Activated T-helper 1 cell treated with Interleukin-2 at 50 U/mL for 16 hours (primary cell): Measurements from ENCODE around the gene NOP9.
A peak's percentile ranks its signal among the peaks of the same experiment; 100 is the strongest.
"Not testable (repeated sequence)": the region's sequence is repeated elsewhere in the genome, so short reads cannot be mapped to it uniquely, and the experiment has no call there.

ENCODE experiments used
- DNase-seq: peaks from one replicate; pipeline ENCODE4 v3.0.0-alpha.2; 2020; ENCODE audit warnings: low read depth

Gene NOP9

GRCh38 chr14:24325963-24326362 lies 26.3 kb downstream of the NOP9 start:
- DNase-seq, result no peak

DNA sequence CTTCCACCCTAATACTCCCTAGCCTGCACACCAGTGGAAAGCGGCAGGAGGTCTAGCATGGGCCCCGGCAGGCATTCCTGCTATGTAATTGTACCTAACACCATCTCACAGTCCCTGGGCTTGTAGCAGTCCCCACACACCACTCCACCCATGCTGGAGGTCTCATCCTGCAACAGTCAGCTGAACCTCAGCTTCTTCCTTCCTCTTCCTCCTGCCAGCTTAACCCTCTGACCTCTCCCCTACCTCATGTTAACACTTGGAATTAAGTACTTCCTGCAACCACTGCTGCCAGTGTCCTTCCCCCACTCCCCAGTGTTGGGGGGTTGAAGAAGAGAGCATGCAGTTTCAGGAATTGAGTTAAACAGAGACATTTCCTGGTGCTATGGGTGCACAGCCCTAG lies 27.7 kb downstream of the NOP9 start:
- no peak for DNase-seq

DNA sequence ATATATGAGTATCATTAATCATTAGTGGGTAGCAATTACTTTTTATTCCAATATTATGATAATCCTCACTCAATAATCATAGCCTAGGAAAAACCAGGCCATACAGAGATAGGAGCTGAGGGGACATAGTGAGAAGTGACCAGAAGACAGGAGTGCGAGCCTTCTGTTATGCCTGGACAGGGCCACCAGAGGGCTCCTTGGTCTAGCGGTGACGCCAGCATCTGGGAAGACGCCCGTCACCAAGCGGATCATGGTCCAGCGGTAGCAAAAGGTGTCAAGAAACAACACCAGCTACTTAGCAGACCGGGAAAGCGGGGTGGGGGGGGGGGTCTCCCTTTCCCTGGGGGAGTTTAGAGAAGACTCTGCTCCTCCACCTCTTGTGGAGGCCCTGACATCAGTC lies 28.3 kb downstream of the NOP9 start:
- DNase-seq, result not testable (repeated sequence)

DNA sequence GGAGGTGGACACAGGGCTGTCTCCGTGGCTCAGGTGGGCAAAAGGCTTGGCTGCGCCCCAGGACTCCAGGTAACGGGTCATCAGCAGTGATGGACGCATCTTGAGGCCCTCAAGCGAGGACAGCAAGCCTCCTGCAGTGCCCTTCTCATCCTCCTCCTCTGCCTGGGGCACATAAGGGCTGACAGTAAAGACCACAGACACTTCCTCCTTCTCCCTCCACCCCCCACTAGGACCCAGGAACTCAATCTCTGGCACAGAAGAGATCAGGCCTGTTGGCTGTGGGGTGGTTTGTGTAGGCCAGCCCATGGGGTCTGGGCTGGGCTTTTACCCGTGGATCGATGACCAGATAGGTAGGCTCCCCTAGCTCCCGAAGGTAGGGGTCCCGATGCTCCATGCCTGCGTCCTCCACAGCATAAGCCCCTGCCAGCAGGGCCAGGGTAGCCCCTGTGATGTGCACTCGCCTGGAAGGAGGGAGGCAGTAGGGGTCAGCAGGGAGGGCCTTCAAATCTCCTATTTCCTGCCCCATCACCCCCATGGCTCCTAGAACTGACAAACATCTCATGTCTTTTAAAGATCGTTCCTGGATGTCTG lies 29.5 kb downstream of the NOP9 start:
- DNase-seq, result no peak

GRCh38 chr14:24329736-24330135 lies 30.1 kb downstream of the NOP9 start:
- DNase-seq, result peak; percentile 28

GRCh38 chr14:24330973-24331674 lies 31.5 kb downstream of the NOP9 start:
- DNase-seq, result no peak

GRCh38 chr14:24331731-24332267 lies 32.1 kb downstream of the NOP9 start:
- DNase-seq, result no peak

DNA sequence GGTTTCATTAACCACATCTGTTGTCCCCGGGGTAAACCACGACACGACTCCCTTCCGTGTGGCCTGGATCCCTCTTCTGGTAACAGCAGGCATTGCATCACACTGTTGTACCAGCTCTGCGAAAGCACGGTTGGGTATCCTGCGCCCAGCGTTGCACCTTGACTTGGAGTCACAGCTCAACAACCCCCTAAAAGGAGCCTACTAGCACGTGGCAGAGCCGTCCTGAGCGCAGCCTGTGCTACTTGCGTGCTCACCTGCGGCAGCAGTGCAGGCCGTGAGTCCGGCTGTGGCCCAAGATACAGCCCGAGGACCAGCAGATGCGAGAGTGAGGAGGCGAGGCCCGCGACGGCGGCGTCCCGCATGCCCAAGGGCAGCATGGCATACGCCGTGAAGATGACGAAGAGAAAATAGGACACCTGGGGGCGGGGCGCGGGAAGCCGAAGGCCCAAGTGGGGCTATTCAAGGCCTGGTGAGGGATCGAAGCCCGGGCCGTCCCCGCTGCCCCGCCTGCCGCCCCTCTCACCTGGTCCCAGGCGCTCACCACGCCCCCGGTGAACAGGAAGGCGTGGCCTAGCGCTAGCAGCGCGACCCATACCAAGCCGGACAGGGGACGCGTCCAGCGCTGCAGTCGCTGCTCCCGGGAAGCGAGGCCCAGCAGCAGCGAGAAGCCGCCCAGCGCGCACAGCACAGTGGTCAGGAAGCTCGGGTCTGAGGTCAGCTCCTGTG lies 32.8 kb downstream of the NOP9 start:
- DNase-seq, result peak; percentile 72

DNA sequence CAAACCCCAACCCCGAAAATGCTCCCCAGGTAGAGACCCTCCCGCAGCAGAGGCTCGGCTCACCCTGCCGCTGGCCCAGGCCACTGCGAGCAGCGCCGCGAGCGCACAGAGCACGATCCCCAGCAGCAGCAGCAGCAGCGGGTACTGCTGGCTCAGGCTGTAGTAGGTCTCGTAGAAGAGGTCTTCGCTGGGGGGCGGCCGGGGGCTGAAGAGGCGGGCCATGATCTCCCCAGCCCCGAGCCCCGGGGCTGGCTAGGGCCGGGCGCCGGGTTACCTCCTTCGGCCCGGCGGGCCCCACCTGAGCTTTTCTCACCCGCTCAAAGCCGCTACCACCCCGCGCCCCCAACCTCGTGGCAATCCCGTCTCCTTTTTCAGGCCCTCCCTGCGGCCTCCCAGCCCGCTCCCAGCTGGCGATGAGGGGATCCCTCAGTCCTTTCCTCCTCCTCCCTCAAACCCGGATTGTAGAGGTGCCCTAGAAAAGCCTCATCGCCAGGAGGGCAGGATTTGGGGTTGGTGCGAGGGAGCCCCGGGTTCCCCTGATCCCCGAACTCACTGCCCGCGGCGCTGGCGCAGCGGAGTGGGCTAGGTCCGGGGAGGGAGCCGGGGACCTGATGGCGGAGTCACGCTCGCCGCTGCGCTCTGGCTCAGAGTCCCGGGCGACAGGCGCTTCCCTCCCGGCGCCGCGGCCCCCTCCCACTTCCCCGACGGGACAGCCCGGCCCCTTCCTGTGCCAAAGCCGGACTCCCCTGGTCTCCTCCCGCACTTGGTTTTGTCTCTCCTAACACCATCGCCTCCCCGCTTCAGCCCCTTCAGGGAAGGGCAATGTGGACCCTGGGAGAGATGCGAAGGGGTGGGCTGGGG lies 35.0 kb downstream of the NOP9 start, which contains the start of gene ADCY4:
TSS of gene ADCY4 (minus strand) at position 641 of the 861 bp plus-strand sequence. CDS start at position 222, 419 bp downstream.
- no peak for DNase-seq

DNA sequence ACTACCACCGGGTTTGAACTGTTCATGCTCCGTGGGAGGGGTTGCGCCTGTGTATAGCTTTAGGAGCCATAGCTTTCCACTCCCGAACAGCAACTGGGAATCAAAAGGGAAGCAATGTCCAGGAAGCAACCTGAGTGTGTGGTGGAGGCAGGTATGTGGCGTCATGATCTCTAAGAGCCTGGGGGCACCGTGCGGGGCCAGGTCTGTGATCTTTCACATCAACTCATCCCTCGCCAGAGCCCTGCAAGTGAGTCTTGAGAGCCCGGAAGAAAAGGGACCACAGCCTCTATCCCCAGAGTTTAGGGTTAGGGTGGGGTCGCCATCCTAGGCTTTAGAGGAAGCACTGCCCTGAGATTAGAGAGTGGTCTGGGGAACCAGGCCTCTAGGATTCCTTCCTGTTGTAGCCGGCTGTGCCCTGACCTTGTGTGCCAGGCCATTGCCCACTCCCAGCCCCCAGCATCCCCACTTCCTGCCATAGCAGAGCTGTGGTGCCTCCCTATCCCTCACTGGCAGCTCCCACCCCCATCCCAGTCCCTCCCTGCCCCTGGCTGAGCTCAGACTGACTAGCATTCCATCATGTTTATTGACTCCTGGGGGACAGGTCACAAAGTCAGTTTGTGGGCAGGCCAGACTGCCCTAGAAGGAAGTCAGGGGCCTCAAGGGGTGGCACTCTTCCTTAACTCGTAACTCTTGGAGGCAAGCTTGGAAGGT lies 36.0 kb downstream of the NOP9 start:
- DNase-seq, result no peak

- no peak for DNase-seq
Observed at GRCh38 chr14:24337144-24337823, 37.6 kb downstream of the NOP9 start.

- DNase-seq, result no peak
Observed at GRCh38 chr14:24337824-24338175, 38.1 kb downstream of the NOP9 start.

DNA sequence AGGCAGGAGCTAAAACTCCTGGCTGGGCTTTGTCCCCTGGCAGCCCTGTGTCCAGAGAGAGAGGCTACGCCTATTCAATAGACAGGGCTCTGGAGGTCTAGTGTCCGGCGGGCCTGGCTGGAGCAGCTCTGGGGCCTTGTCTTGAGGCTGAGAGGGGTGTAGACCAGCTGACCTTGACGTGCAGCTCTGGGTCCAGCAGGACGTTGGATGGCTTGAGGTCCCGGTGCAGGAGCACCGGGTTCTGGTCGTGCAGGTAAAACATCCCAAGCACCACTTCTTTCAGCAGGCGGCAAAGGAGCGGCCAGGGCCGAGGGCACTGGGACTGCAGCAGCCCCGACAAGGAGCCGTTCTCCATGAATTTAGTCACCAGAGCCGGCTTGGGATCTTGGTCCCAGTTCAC lies 39.2 kb downstream of the NOP9 start:
- DNase-seq, result no peak

- DNase-seq, result peak; percentile 51
Observed at GRCh38 chr14:24339284-24340151, 39.9 kb downstream of the NOP9 start, which contains the start of gene RIPK3. RIPK3 (minus strand) TSS chr14:24339991; CDS start chr14:24339826, 165 bp downstream.

DNA sequence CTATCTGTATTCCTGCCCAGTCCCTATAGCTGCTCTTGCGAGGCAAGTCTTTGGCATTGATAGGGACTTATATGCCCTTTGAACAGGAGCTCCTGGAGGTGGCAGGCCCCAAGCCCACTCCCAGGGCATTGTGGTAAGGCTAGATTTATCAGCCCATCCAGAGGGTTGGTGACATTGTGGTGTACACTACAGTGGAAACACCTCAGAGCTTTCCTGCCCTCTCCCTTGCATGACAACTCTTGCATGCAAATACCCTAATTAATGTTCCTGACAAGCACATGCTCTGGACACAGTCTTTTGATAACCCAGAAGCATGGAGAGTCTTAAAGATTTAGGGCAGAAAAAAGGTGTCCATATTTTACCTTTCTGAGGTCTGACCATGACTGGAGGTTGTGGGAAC lies 41.0 kb downstream of the NOP9 start:
- DNase-seq, result no peak

- no peak for DNase-seq
Observed at GRCh38 chr14:24342889-24343288, 43.2 kb downstream of the NOP9 start.

GRCh38 chr14:24343795-24344660 lies 44.4 kb downstream of the NOP9 start:
- DNase-seq, result no peak

DNA sequence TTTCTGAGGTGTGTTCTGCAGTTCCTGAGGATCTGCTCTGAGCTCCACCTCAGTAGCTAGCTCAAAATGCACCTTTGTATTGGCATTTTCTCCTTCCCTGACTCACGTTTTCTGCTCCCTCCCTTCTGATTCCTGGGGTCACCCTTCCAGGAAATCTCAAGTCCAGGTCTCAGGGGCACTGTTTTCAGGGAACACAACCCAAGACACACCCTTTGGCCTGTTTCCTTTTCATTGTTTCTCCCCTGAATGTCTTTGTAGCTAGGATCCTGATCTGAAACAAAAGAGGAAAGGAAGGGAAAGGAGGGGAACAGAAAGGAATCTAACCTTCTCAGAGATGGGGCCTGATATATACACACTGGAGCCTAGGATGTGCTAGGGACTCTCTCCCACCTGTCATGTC lies 47.5 kb downstream of the NOP9 start:
- no peak for DNase-seq

DNA sequence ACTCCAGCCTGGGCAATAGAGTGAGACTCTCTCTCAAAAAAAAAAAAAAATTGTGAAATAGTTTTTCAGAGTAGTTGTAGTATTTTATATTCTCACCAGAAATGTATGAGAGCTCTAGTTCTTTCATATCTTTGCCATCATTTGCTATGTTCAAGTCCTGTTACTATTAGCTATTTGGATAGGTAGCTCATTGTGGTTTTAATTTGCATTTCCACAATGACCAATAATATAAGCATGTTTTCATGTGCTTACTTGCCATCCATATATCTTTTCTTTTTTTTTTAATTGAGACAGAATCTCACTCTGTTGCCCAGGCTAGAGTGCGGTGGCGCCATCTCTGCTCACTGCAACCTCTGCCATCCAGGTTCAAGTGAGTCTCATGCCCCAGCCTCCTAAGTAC lies 48.5 kb downstream of the NOP9 start:
- DNase-seq, result no peak
